ENCODE data around the gene TERF2IP.

The TERF2IP gene

GRCh38 chr16:75647492-75648264 lies at the start of gene TERF2IP, which contains the start of gene KARS1:
TSS of gene TERF2IP (plus strand) at chr16:75647773. CDS start at chr16:75647883, 110 bp downstream.
TSS of gene KARS1 (minus strand) at chr16:75647665. CDS start at chr16:75647639, 26 bp downstream.
- ATAC-seq (peak; percentile 94), DNase-seq (peak; percentile 93)

DNA sequence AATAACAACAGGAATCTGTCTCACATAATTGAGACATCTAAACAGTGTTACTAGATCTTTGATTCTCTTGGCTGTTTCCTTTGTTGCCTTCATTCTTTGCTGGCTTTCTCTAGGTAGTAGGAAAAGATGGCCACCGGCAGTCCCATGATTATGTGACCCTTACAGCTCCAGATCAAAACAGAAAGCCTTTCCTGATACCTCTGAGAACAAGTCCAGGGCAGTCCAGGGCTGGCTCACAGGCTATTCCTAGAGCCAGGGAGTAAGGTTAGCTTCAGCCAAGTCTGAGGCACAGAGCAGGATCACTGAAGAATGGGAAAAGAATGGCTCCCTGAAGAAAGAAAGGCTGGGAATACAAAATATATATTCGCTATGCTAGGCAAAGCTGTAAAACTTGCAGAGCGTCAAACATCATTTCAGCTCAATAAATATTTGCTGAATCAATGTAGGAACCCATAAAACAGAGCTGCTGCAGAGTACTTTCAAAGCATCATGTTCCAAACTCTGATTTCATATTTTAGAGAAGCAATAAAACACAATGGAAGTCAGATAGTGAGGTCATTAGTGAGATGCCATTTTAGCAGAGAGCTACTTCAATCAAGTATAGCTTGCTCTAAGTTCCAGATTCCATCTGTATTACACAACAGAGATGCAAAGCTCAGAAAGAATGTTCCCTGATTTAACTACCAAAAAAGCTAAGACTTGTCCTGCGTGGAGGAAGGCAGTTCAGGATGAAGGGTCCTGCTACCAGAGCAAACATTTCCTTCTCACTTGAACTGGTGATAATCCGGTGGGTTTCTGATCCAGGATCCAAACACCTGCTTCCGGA lies 47.9 kb upstream of the TERF2IP start:
- no peak for DNase-seq
- ATAC-seq = no peak

DNA sequence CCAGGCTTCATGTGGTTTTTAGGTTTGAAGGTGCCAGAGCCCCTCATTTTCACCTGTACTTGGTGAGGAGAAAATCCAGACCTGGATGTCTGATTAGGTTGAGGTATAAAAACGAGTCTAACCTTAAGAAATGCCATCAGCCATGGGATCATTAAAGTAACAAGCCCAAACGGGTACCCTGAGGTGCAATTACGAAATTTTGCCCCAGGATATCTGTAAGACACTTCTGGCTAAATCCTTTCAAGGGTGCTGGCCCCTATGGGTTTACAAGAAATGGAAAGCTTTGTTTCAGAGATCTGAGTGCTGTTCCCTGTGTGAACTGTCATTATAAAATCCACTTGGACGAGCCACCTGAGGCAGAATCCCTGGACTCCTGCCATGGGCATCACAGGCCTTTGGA lies 44.3 kb upstream of the TERF2IP start:
- ATAC-seq (no peak), DNase-seq (no peak)

GRCh38 chr16:75606507-75606906 lies 41.1 kb upstream of the TERF2IP start:
- DNase-seq = no peak
- no peak for ATAC-seq

DNA sequence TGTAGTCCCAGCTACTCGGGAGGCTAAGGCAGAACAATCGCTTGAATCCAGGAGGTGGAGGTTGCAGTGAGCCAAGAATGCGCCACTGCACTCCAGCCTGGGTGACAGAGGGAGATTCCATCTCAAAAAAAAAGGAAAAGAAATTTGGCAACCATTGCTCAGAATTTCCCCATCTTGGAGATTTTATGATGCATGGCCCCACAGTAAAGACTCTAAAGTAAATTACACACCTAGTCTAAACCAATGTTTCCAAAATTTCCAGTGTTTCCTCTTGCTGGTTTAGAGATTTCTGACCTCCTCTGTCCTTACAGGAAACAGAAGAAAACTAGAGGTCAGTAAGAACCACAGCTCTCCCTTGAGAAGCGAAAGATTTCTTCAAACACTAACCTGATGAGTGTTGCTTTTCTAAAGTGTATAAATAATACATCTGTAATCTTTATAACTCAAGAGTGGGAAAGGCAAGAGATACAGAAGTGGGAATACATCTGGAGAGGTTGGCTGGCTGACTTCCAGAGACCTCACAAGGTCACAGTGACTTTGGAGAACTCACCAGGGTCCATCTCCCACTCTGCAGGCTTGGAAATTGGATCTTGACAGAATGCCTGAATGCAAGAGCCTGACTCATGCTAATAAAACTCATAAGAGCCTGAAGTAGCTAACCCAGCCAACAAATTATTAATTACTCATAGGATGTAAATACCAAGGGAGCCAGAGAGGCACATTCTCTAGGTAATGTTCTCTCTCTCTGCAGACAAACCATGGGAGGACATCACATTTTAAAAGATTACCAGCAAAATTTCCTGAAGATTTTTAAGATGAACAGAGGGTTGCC lies 33.3 kb upstream of the TERF2IP start:
- ATAC-seq = no peak
- no peak for DNase-seq

- no peak for DNase-seq
- no peak for ATAC-seq
Observed at GRCh38 chr16:75615619-75616018, 32.0 kb upstream of the TERF2IP start.

DNA sequence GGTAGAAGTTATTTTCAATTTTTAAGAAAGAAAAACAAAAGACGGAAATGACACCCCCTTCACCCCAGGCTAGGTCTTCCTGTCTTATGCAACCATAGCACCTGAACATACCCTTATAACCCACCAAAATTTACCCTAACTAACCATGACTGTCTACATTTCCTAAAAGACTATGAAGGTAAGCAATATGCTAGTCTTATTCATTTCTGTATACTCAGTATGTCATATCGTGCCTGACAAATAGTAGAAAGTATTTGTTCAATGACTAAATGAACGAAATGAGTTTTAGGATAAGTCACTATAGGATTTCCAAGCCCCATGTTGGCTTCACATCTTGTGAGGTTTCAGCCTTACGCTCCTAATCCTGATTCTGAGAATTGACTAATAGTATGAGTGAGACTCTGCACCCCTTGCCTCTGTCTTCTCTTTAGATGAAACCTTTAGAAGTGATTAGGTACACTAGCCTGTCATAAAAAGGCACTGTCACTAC lies 31.0 kb upstream of the TERF2IP start:
- ATAC-seq = peak; percentile 72

DNA sequence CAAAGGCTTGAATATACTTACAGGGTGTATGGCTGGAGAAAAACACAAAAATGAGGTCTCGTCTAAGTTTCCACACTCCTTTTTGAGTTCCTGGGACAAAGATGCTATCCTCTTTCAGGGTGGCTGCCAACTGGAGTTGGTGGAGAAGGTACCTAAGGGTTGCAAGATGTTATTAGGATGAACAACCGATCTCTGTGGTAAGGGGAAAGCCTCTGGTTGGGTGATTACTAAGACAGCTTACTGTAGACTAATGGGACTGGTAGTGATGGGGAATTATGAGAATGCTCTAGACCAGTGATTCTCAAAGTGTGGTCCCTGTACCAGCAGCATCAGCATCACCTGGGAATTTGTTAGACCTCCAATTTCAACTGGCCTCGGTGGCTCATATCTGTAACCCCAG lies 30.5 kb upstream of the TERF2IP start:
- ATAC-seq = no peak

More for the DNA sequence above, 31.0 kb upstream of the TERF2IP start:
- no peak for DNase-seq

GRCh38 chr16:75618780-75619179 lies 28.8 kb upstream of the TERF2IP start:
- DNase-seq (no peak), ATAC-seq (no peak)

More for the DNA sequence above, 30.5 kb upstream of the TERF2IP start:
- no peak for DNase-seq

- peak; percentile 25 for DNase-seq
- peak; percentile 13 for ATAC-seq
Observed at GRCh38 chr16:75620326-75621169, 27.0 kb upstream of the TERF2IP start.

DNA sequence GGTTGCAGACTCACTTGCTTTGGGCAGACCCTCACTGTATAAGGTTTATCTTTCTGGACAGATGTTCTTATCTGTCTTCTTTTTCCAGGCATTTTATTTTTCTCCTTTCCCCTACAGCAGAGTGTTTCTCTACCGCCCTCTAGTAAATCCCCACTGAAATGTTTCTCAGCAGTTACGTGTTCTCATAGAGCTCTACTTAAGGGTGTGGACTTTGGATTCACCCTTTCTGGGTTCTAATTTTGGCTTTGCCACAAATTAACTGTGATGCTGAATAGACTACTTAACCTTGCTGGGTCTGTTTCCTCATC lies 26.4 kb upstream of the TERF2IP start:
- no peak for DNase-seq
- no peak for ATAC-seq

DNA sequence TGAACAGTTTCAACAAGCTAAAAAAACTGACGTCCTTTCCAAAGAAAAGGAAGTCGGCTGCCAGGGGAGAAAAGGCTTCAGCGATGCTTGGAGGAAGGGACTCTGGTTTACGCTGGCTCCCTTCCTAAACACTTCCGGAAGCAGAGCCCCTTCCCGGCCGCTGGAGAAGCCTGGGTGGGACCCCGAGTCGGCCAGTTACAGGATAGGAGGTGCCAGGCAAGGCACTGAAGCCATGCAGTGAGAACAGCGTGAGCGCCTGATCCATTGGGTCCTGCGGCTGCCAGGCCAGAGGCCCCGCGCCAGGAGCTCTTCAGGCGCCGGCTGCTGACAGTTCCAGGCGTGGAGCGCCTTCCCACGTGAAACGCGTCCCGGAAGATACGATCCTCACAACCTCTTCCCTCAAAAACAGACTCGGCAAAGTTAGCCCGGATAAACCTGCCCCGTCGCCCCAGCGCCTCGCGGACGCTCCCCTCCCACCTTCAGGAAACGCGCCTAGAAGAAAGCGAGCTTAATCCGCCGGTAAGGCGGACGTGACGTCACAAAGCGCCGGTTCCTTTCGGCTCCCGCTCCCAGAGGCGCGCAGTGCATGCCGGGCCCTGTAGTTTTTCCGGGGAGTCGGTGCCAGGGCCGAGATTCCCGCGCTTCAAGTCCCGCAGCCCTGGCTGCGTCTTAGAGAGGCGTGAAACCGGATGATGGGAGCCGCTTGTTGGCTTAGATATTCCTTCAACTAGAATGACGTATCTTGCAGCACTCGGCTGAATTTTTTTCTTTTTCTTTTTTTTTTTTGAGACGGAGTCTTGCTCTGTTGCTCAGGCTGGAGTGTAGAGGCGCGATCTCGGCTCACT lies 24.6 kb upstream of the TERF2IP start, which contains the start of gene ADAT1:
TSS of gene ADAT1 (minus strand) at position 521 of the 845 bp plus-strand sequence. CDS start 2,482 bp downstream, outside the sequence.
- DNase-seq = peak; percentile 97
- ATAC-seq = peak; percentile 97

GRCh38 chr16:75624921-75625334 lies 22.6 kb upstream of the TERF2IP start:
- no peak for ATAC-seq
- no peak for DNase-seq

DNA sequence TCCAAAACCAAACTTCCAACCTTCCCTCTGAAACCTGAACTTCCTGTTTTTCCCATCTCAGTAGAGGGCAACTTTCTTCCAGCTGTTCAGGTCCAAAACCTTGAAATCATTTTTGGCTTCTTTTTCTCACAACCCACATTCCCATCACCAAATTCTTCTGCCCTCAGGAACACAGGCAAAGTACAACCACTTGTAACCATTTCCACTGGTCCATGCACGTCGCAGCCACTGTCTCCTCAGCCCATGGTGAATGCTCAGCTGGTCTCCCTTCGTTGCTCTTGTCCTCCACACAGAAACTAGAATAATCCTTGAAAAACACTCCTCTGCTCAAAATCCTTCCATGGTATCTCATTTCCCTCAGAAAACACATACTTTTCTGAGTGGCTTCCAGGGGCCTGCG lies 20.8 kb upstream of the TERF2IP start:
- DNase-seq (no peak), ATAC-seq (no peak)

- ATAC-seq (no peak), DNase-seq (no peak)
Observed at GRCh38 chr16:75627851-75628250, 19.7 kb upstream of the TERF2IP start.

- ATAC-seq = no peak
- no peak for DNase-seq
Observed at GRCh38 chr16:75628351-75628750, 19.2 kb upstream of the TERF2IP start.

GRCh38 chr16:75629132-75629531 lies 18.4 kb upstream of the TERF2IP start:
- no peak for ATAC-seq
- DNase-seq = no peak

- DNase-seq (no peak), ATAC-seq (no peak)
Observed at GRCh38 chr16:75630052-75630451, 17.5 kb upstream of the TERF2IP start.

GRCh38 chr16:75632857-75633256 lies 14.7 kb upstream of the TERF2IP start:
- DNase-seq (no peak), ATAC-seq (no peak)

- DNase-seq (no peak), ATAC-seq (no peak)
Observed at GRCh38 chr16:75635036-75635435, 12.5 kb upstream of the TERF2IP start.
